Neural progenitor cell (in vitro differentiated cells): ENCODE data around the gene SYTL4. TPM values are rescaled to one million over a fixed set of nuclear protein-coding genes. Genes with fewer than 3 reads are reported as not detected.

Source experiments
- DNase-seq: peaks from one replicate; pipeline ENCODE4 v3.0.0-alpha.2; 2016; ENCODE audit warnings: low spot score
- H2AFZ ChIP-seq: fragments of 200-600 bp; sonication (generic); replicated peaks from 2 replicates; pipeline ENCODE4 v1.6.1; 2016; ENCODE audit warnings: antibody characterized with exemption
- H3F3A ChIP-seq: fragments of 200-600 bp; sonication (generic); 2 replicates; pipeline ENCODE4 v1.6.1; 2016; ENCODE audit warnings: antibody characterized with exemption, low read depth
- H3K27ac ChIP-seq: fragments of 200-600 bp; sonication (generic); 2 replicates; pipeline ENCODE4 v1.5.1; 2016; ENCODE audit warnings: mild to moderate bottlenecking
- H3K27me3 ChIP-seq: fragments of 200-600 bp; sonication (generic); 2 replicates; pipeline ENCODE4 v1.6.1; 2016; ENCODE audit warnings: mild to moderate bottlenecking, moderate library complexity
- H3K36me3 ChIP-seq: fragments of 200-600 bp; sonication (generic); 2 replicates; pipeline ENCODE4 v1.5.1; 2016
- H3K4me1 ChIP-seq: fragments of 200-600 bp; sonication (generic); 2 replicates; pipeline ENCODE4 v1.6.1; 2016; ENCODE audit warnings: mixed run types
- H3K4me2 ChIP-seq: fragments of 200-600 bp; sonication (generic); 2 replicates; pipeline ENCODE4 v1.6.1; 2016
- H3K4me3 ChIP-seq: fragments of 200-600 bp; sonication (generic); 2 replicates; pipeline ENCODE4 v1.5.1; 2016
- H3K79me2 ChIP-seq: fragments of 200-600 bp; sonication (generic); 2 replicates; pipeline ENCODE4 v1.6.1; 2016; ENCODE audit warnings: low read depth
- H3K9ac ChIP-seq: fragments of 200-600 bp; sonication (generic); 2 replicates; pipeline ENCODE4 v1.6.1; 2016
- H3K9me3 ChIP-seq: fragments of 200-600 bp; sonication (generic); 2 replicates; pipeline ENCODE4 v1.5.1; 2016; ENCODE audit warnings: low read depth
- H4K20me1 ChIP-seq: fragments of 200-600 bp; sonication (generic); 2 replicates; pipeline ENCODE4 v1.6.1; 2016; ENCODE audit warnings: low read depth
- H3K27ac Mint-ChIP-seq: 3 replicates; pipeline ENCODE4 v1.8.0; 2021; ENCODE audit warnings: mixed read lengths
- H3K27me3 Mint-ChIP-seq: 2 replicates; pipeline ENCODE4 v1.8.0; 2022; ENCODE audit warnings: low read depth, mild to moderate bottlenecking, inconsistent platforms, moderate library complexity, mixed read lengths; ENCODE audit not compliant: insufficient read depth
- H3K36me3 Mint-ChIP-seq: 3 replicates; pipeline ENCODE4 v1.8.0; 2021; ENCODE audit warnings: mixed read lengths
- H3K4me1 Mint-ChIP-seq: 3 replicates; pipeline ENCODE4 v1.8.0; 2021; ENCODE audit warnings: mixed read lengths
- H3K4me3 Mint-ChIP-seq: 3 replicates; pipeline ENCODE4 v1.8.0; 2021; ENCODE audit warnings: mild to moderate bottlenecking, moderate library complexity, mixed read lengths
- H3K9me3 Mint-ChIP-seq: 3 replicates; pipeline ENCODE4 v1.8.0; 2020; ENCODE audit warnings: mixed read lengths
- EZH2 ChIP-seq: fragments of 200-600 bp; sonication (generic); IDR thresholded peaks from 2 replicates; pipeline ENCODE4 v1.6.1; 2017; ENCODE audit warnings: antibody characterized with exemption, mild to moderate bottlenecking, moderate library complexity
- EZH2phosphoT487 ChIP-seq: fragments of 200-600 bp; sonication (generic); IDR thresholded peaks from 2 replicates; pipeline ENCODE4 v1.6.1; 2017; ENCODE audit warnings: antibody characterized with exemption
- total RNA-seq: library from RNA; depleted of rRNA; stranded (reverse); fragments of >200 nt; gene quantifications from 2 replicates; pipeline ENCODE4 v1.2.3, GENCODE V29; 2015; ENCODE audit warnings: low replicate concordance
- TF ChIP-seq, protein P1 (sequence below): fragments of 200-600 bp; sonication (generic); IDR thresholded peaks from 2 replicates; pipeline ENCODE4 v1.5.1; 2017; ENCODE audit warnings: antibody characterized with exemption, mild to moderate bottlenecking

Gene SYTL4
- total RNA-seq, 1 donor from 2014 or later, result 0.39 TPM

GRCh38 chrX:100642290-100642689 is 89.6 kb downstream of the SYTL4 start:
- no peaks in the 10 kb centered on the region for H3K9me3 ChIP-seq
- no peaks in the 10 kb centered on the region for H3K79me2 ChIP-seq
- no peak overlapping the region for H3K4me2 ChIP-seq
- no peaks in the 10 kb centered on the region for H3K27me3 ChIP-seq
- H3K27me3 Mint-ChIP-seq, result peaks cover 2% of the 10 kb centered on the region
- no peak overlapping the region for H3K4me3 ChIP-seq
- H3K27ac ChIP-seq, result no peak overlapping the region
- no peak overlapping the region for H3K4me3 Mint-ChIP-seq
- H3K9ac ChIP-seq, result no peak overlapping the region
- H3F3A ChIP-seq, result no peaks in the 10 kb centered on the region
- H3K27ac Mint-ChIP-seq, result no peak overlapping the region
- H4K20me1 ChIP-seq, result no peaks in the 10 kb centered on the region
- TF ChIP-seq EZH2, result no peak
- no peak for TF ChIP-seq EZH2phosphoT487
- TF ChIP-seq, protein P1, sequence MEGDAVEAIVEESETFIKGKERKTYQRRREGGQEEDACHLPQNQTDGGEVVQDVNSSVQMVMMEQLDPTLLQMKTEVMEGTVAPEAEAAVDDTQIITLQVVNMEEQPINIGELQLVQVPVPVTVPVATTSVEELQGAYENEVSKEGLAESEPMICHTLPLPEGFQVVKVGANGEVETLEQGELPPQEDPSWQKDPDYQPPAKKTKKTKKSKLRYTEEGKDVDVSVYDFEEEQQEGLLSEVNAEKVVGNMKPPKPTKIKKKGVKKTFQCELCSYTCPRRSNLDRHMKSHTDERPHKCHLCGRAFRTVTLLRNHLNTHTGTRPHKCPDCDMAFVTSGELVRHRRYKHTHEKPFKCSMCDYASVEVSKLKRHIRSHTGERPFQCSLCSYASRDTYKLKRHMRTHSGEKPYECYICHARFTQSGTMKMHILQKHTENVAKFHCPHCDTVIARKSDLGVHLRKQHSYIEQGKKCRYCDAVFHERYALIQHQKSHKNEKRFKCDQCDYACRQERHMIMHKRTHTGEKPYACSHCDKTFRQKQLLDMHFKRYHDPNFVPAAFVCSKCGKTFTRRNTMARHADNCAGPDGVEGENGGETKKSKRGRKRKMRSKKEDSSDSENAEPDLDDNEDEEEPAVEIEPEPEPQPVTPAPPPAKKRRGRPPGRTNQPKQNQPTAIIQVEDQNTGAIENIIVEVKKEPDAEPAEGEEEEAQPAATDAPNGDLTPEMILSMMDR, result no peak
- DNase-seq, result no peak
- H2AFZ ChIP-seq, result no peak overlapping the region
- H3K36me3 Mint-ChIP-seq, result no peaks in the 10 kb centered on the region
- H3K36me3 ChIP-seq, result no peaks in the 10 kb centered on the region
- H3K4me1 ChIP-seq, result no peaks in the 10 kb centered on the region
- H3K9me3 Mint-ChIP-seq, result peaks cover 2% of the 10 kb centered on the region
- H3K4me1 Mint-ChIP-seq, result peaks cover 8% of the 10 kb centered on the region

GRCh38 chrX:100636321-100636991 is 95.5 kb downstream of the SYTL4 start, which contains the start of gene TSPAN6:
Gene TSPAN6 (minus strand): TSS chrX:100636806. CDS start chrX:100636694, 112 bp downstream.
- no peaks in the 10 kb centered on the region for H3F3A ChIP-seq
- no peaks in the 10 kb centered on the region for H4K20me1 ChIP-seq
- Mint-ChIP-seq H3K4me1 (peaks cover 13% of the 10 kb centered on the region), H3K4me3 (peak within 1 kb of the TSS; percentile 92), H3K36me3 (peaks cover 7% of the 10 kb centered on the region), H3K27ac (peak within 1 kb of the TSS; percentile 98), H3K27me3 (peaks cover 2% of the 10 kb centered on the region), H3K9me3 (peaks cover 2% of the 10 kb centered on the region)
- no peaks in the 10 kb centered on the region for H3K27me3 ChIP-seq
- H2AFZ ChIP-seq, result peak within 1 kb of the TSS; percentile 72
- peak; percentile 87 for DNase-seq
- H3K27ac ChIP-seq, result peak within 1 kb of the TSS; percentile 87
- TF ChIP-seq EZH2 (no peak), EZH2phosphoT487 (no peak)
- TF ChIP-seq, protein P1, result peak; percentile 61
- H3K36me3 ChIP-seq, result peaks cover 14% of the 10 kb centered on the region
- peak within 1 kb of the TSS; percentile 88 for H3K9ac ChIP-seq
- peaks cover 20% of the 10 kb centered on the region for H3K79me2 ChIP-seq
- H3K4me2 ChIP-seq, result peak within 1 kb of the TSS; percentile 84
- peaks cover 3% of the 10 kb centered on the region for H3K9me3 ChIP-seq
- H3K4me3 ChIP-seq, result peak within 1 kb of the TSS; percentile 73
- H3K4me1 ChIP-seq, result peaks cover 6% of the 10 kb centered on the region

- Mint-ChIP-seq H3K27me3 (peaks cover 2% of the 10 kb centered on the region), H3K4me3 (peak overlapping the region; percentile 92), H3K27ac (no peak overlapping the region), H3K36me3 (peaks cover 7% of the 10 kb centered on the region), H3K9me3 (peaks cover 2% of the 10 kb centered on the region), H3K4me1 (peaks cover 13% of the 10 kb centered on the region)
- Histone ChIP-seq H4K20me1 (no peaks in the 10 kb centered on the region), H3K4me1 (peaks cover 6% of the 10 kb centered on the region), H3K27ac (no peak overlapping the region), H3K4me2 (peak overlapping the region; percentile 84), H2AFZ (peak overlapping the region; percentile 61), H3K4me3 (peak overlapping the region; percentile 73), H3K9me3 (peaks cover 3% of the 10 kb centered on the region), H3F3A (no peaks in the 10 kb centered on the region), H3K9ac (peak overlapping the region; percentile 88), H3K79me2 (peaks cover 20% of the 10 kb centered on the region), H3K36me3 (peaks cover 14% of the 10 kb centered on the region), H3K27me3 (no peaks in the 10 kb centered on the region)
- TF ChIP-seq, protein P1, result no peak
- no peak for TF ChIP-seq EZH2phosphoT487
- no peak for DNase-seq
These were observed 96.0 kb downstream of the SYTL4 start for GRCh38 chrX:100635989-100636320.
